ENCODE measurements around the gene PID1.

DNA sequence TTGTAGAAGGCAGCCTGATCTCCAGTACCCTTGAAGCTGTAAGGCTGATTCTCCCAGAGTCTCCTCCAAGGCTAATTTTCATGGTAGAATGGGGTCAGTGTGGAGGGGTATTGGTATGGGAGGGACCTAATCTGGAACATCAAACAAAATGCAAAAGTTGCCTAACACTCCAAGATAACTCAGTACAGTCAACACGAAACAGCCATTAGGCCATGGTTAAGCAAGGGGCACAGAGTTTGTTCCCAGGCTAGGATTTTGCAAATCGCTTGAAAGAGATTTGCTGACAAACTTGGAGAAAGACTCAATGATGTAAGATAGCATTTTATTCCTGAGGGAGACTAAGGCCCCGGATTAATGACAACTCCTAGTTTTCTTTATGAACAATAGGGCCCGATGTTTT is 5.4 kb downstream of the PID1 start:
- TF ChIP-seq CTCF (IDR thresholded peaks at IDR 0.05) (no peak), POLR2AphosphoS5 (IDR thresholded peaks at IDR 0.05; ENCODE audit: insufficient read depth in 1 of 2, low read depth in 1 of 2) (no peak), POLR2A (IDR thresholded peaks at IDR 0.05) (no peak)
